ENCODE results near the gene FTCD. TPM values are rescaled to one million over a fixed set of nuclear protein-coding genes. Genes with fewer than 3 reads are reported as not detected.

FTCD gene
- total and polyA plus RNA-seq, 2 of the 4 experiments (the other 2 are of a cell fraction), result 0.55 TPM; not detected in 1

DNA sequence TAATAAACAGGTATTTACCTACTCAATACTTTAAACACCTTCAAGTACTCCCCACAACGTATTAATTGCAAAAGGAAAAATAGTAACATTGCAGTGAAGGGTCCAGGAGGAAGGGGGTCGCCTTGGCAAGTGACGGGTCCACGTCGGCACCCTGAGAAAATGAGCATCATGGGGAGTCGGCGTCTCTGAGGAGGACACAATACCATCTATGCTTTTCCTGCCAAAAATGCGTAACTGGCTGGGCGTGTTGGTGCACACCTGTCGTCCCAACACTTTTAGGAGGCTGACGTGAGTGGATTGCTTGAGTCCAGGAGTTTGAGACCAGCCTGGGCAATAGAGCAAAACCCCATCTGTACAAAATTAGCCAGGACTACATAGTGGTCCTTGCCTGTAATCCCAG, 7.3 kb downstream of the FTCD start:
- no peak overlapping the region for H2AK9ac ChIP-seq (replicated peaks; ENCODE audit: low read depth, low read length, poor library complexity)
- H3K27me3 ChIP-seq (ENCODE audit: control insufficient read depth, insufficient read depth, low read length), result no peaks in the 10 kb centered on the region
- H2BK120ac ChIP-seq (ENCODE audit: low read depth, low read length), result no peak overlapping the region
- POLR2A ChIA-PET (ENCODE audit: unreplicated experiment), result no interaction called here
- no peaks in the 10 kb centered on the region for H3K36me3 ChIP-seq (ENCODE audit: control insufficient read depth, insufficient read depth, low read length)
- dilution Hi-C loops (cut with HindIII; ENCODE audit: low sequenced_read_pairs, unreplicated experiment), result no loop called here
- no peaks in the 10 kb centered on the region for H3K9me1 ChIP-seq (ENCODE audit: insufficient read depth, low read length)
- H2AK5ac ChIP-seq (ENCODE audit: low read depth, low read length), result no peak overlapping the region
- no peak overlapping the region for H3K23ac ChIP-seq (ENCODE audit: low read depth, low read length)
- no peak overlapping the region for H3K27ac ChIP-seq (ENCODE audit: insufficient read depth, low read length)
- H3K4me2 ChIP-seq (ENCODE audit: low read depth, low read length), result no peak overlapping the region
- H3K9ac ChIP-seq (ENCODE audit: low read depth, low read length), result no peak overlapping the region
- no peaks in the 10 kb centered on the region for H3K4me1 ChIP-seq (ENCODE audit: control insufficient read depth, insufficient read depth, low read length)
- DNase-seq (no peak), ATAC-seq (ENCODE audit: low read depth) (no peak)
- in situ Hi-C loops (cut with MboI; ENCODE audit: low sequenced_read_pairs), result no loop called here
- H4K20me1 ChIP-seq (ENCODE audit: insufficient read depth, low read length), result no peaks in the 10 kb centered on the region
- no peak overlapping the region for H3K4me3 ChIP-seq (ENCODE audit: insufficient read depth, low read depth, low read length)
- no peak overlapping the region for H4K91ac ChIP-seq (ENCODE audit: insufficient read depth, low read depth, low read length)
- CTCF ChIA-PET, result no interaction called here
- H2BK20ac ChIP-seq (ENCODE audit: low read depth, low read length), result no peak overlapping the region
- no peak overlapping the region for H3K14ac ChIP-seq (replicated peaks; ENCODE audit: low read depth, low read length)
- H4K8ac ChIP-seq (ENCODE audit: low read depth in 2 of 2, low read length in 2 of 2), result no peak overlapping the region
- no peak overlapping the region for H2BK5ac ChIP-seq (ENCODE audit: low read depth, low read length, poor library complexity, severe bottlenecking)
- no peaks in the 10 kb centered on the region for H3K79me1 ChIP-seq (ENCODE audit: low read depth in 1 of 2, low read length in 2 of 2)
- no TSS peak for BruUV-seq (replicated peaks)
- no peak overlapping the region for H2BK15ac ChIP-seq (ENCODE audit: low read depth, low read length)
- no peak overlapping the region for H4K5ac ChIP-seq (ENCODE audit: low read depth, low read length)
- no peak overlapping the region for H3K18ac ChIP-seq (ENCODE audit: low read depth, low read length)
- H3K4ac ChIP-seq (ENCODE audit: low read depth, low read length), result no peak overlapping the region
- H3K9me3 ChIP-seq (ENCODE audit: control insufficient read depth, insufficient read depth, low read length), result no peaks in the 10 kb centered on the region
- intact Hi-C loops (cut with micrococcal nuclease), result no loop called here
- WGBS, 2 experiments (ENCODE audit: extremely low coverage in 2 of 2, insufficient read length in 1 of 2), result 91% methylated on average over 8 of the region's 11 CpGs; no CpG with 5 or more reads in 1 of the 2 experiments
- H2AFZ ChIP-seq (replicated peaks; ENCODE audit: low read length, poor library complexity), result no peak overlapping the region
- TF ChIP-seq CHD1 (IDR thresholded peaks at IDR 0.05; ENCODE audit: low read depth, low read length) (no peak), RFX5 (IDR thresholded peaks at IDR 0.05; ENCODE audit: low read depth, low read length) (no peak), POLR2A (IDR thresholded peaks at IDR 0.05; ENCODE audit: low read depth, low read length) (no peak), ELK1 (IDR thresholded peaks at IDR 0.05; ENCODE audit: borderline replicate concordance, low read depth, low read length) (no peak), RAD21 (IDR thresholded peaks at IDR 0.05; ENCODE audit: low read length) (no peak), MXI1 (IDR thresholded peaks at IDR 0.05; ENCODE audit: borderline replicate concordance, low read depth, low read length) (no peak), FOS (IDR thresholded peaks at IDR 0.05; ENCODE audit: low read depth, low read length) (no peak), RCOR1 (IDR thresholded peaks at IDR 0.05; ENCODE audit: insufficient replicate concordance, low read length) (no peak), USF2 (IDR thresholded peaks at IDR 0.05; ENCODE audit: low read depth, low read length) (no peak), CEBPB (IDR thresholded peaks at IDR 0.05; ENCODE audit: low read depth, low read length) (no peak), SMC3 (IDR thresholded peaks at IDR 0.05; ENCODE audit: low read depth, low read length) (no peak), MAZ (IDR thresholded peaks at IDR 0.05; ENCODE audit: borderline replicate concordance, low read depth, low read length) (no peak), MAFK (IDR thresholded peaks at IDR 0.05; ENCODE audit: low read depth, low read length) (no peak)
- H3K56ac ChIP-seq (ENCODE audit: extremely low read depth, insufficient read depth, low read length), result no peak overlapping the region
